Osteoblast (primary cell): ENCODE data around the gene ZBTB18. TPM values are rescaled to one million over a fixed set of nuclear protein-coding genes. Genes with fewer than 3 reads are reported as not detected.

Source experiments
- DNase-seq: peaks from one replicate; pipeline ENCODE4 v3.0.0; 2011; ENCODE audit warnings: low spot score, mixed read lengths; ENCODE audit not compliant: insufficient read length; ENCODE audit errors: missing footprints
- H2AFZ ChIP-seq: 2 replicates; pipeline ENCODE4 v1.6.0; 2011; ENCODE audit warnings: mild to moderate bottlenecking, low read length
- H3K27ac ChIP-seq: 2 replicates; pipeline ENCODE4 v1.5.1; 2011; ENCODE audit warnings: mild to moderate bottlenecking, low read depth, low read length, moderate library complexity
- H3K27me3 ChIP-seq: 2 replicates; pipeline ENCODE4 v1.6.0; 2012; ENCODE audit warnings: mild to moderate bottlenecking, control low read depth, inconsistent platforms, low read length, moderate library complexity; ENCODE audit not compliant: insufficient read depth
- H3K36me3 ChIP-seq: 2 replicates; pipeline ENCODE4 v1.5.1; 2011; ENCODE audit warnings: mild to moderate bottlenecking, low read length, control low read depth, moderate library complexity; ENCODE audit not compliant: insufficient read depth
- H3K4me1 ChIP-seq: 2 replicates; pipeline ENCODE4 v1.5.1; 2011; ENCODE audit warnings: mild to moderate bottlenecking, low read length, control low read depth, moderate library complexity; ENCODE audit not compliant: insufficient read depth
- H3K4me2 ChIP-seq: 2 replicates; pipeline ENCODE4 v1.6.0; 2011; ENCODE audit warnings: mild to moderate bottlenecking, low read length; ENCODE audit not compliant: insufficient read depth
- H3K4me3 ChIP-seq: fragments of 200-600 bp; sonication (generic); 3 replicates; pipeline ENCODE4 v1.5.1; 2012; ENCODE audit warnings: mild to moderate bottlenecking, low read length, inconsistent platforms; ENCODE audit not compliant: insufficient read depth
- H3K79me2 ChIP-seq: 2 replicates; pipeline ENCODE4 v1.6.0; 2012; ENCODE audit warnings: mild to moderate bottlenecking, low read length, control low read depth, inconsistent platforms; ENCODE audit not compliant: insufficient read depth
- H3K9me3 ChIP-seq: 2 replicates; pipeline ENCODE4 v1.5.1; 2011; ENCODE audit warnings: low read depth, low read length, control low read depth
- H4K20me1 ChIP-seq: 2 replicates; pipeline ENCODE4 v1.6.0; 2012; ENCODE audit warnings: mild to moderate bottlenecking, low read length, control low read depth; ENCODE audit not compliant: insufficient read depth
- CTCF ChIP-seq: IDR thresholded peaks from 2 replicates; pipeline ENCODE4 v1.5.1; 2011; ENCODE audit warnings: mild to moderate bottlenecking, low read depth, low read length, moderate library complexity; ENCODE audit errors: extremely low read depth
- total RNA-seq: library from RNA; depleted of rRNA; stranded (reverse); fragments of >200 nt; gene quantifications from 2 replicates; pipeline ENCODE4 v1.2.3, GENCODE V29; 2012

Gene ZBTB18
- total RNA-seq, 1 donor, result 10.5 TPM

GRCh38 chr1:244060686-244061085, 9.6 kb downstream of the ZBTB18 start:
- no peaks in the 10 kb centered on the region for H3K9me3 ChIP-seq
- no peak for TF ChIP-seq CTCF
- no peak overlapping the region for H3K4me3 ChIP-seq
- no peak for DNase-seq
- no peaks in the 10 kb centered on the region for H4K20me1 ChIP-seq
- no peak overlapping the region for H3K27ac ChIP-seq
- no peaks in the 10 kb centered on the region for H3K36me3 ChIP-seq
- no peak overlapping the region for H3K4me2 ChIP-seq
- no peak overlapping the region for H2AFZ ChIP-seq
- H3K27me3 ChIP-seq, result no peaks in the 10 kb centered on the region
- peaks cover 6% of the 10 kb centered on the region for H3K4me1 ChIP-seq
- no peaks in the 10 kb centered on the region for H3K79me2 ChIP-seq

DNA sequence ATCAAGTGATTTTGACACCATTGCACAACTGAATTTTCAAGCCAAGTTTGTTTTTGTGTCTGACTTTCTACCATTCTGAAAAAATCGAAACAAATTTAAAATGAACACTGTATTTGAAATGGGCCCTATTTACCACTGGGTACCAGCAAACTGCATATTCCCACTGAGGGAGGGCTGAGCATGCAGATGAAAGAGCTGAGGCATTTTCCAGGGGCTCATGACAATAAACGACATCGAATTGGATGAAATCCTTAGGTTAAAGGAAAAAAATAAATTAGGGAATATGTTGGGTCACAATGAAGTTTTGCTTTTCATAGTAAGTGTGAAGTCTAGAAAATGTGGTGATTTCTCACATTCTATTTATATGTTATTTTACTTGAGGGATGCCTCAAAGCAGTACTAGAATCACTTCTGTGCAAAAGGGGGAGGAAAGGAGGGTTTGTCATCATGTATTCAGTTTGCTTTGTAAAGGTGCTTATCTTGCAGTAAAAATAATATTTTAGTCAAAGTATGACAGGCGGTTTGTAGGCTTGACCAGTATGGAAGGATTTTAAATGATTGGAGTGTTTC, 11.2 kb downstream of the ZBTB18 start:
- DNase-seq, result no peak
- Histone ChIP-seq H3K27me3 (no peaks in the 10 kb centered on the region), H3K79me2 (no peaks in the 10 kb centered on the region), H3K9me3 (no peaks in the 10 kb centered on the region), H3K4me1 (peaks cover 15% of the 10 kb centered on the region), H3K36me3 (no peaks in the 10 kb centered on the region), H4K20me1 (no peaks in the 10 kb centered on the region), H2AFZ (no peak overlapping the region), H3K4me3 (no peak overlapping the region), H3K4me2 (no peak overlapping the region), H3K27ac (no peak overlapping the region)
- no peak for TF ChIP-seq CTCF

DNA sequence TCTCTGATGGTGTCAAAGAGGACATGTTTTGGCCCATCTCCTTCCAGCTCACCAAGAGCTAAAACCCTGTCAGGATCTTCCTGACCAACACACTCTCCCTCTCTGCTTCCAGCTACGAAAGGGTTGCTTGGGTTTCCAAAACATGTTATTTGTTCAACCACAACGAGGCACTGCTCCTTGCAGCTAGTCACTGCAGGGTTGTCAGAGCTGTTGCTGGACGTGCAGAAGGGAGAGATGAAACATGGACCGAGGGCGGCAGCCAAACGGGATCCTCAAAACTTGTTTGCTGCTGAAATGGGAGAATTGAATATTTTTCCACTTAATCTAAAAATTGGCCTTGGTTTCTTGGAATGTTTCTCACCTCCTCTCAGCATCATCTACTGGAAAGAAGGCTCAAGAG, 12.4 kb downstream of the ZBTB18 start:
- Histone ChIP-seq H3K4me1 (peaks cover 15% of the 10 kb centered on the region), H2AFZ (peak overlapping the region; percentile 32), H4K20me1 (no peaks in the 10 kb centered on the region), H3K4me3 (no peak overlapping the region), H3K27ac (no peak overlapping the region), H3K36me3 (no peaks in the 10 kb centered on the region), H3K9me3 (no peaks in the 10 kb centered on the region), H3K4me2 (no peak overlapping the region), H3K27me3 (no peaks in the 10 kb centered on the region), H3K79me2 (no peaks in the 10 kb centered on the region)
- DNase-seq, result peak; percentile 74
- no peak for TF ChIP-seq CTCF

GRCh38 chr1:244064621-244065020, 13.5 kb downstream of the ZBTB18 start:
- Histone ChIP-seq H3K27me3 (no peaks in the 10 kb centered on the region), H3K27ac (no peak overlapping the region), H3K36me3 (no peaks in the 10 kb centered on the region), H4K20me1 (no peaks in the 10 kb centered on the region), H3K4me2 (no peak overlapping the region), H3K4me3 (no peak overlapping the region), H3K4me1 (peaks cover 15% of the 10 kb centered on the region), H3K79me2 (no peaks in the 10 kb centered on the region), H3K9me3 (no peaks in the 10 kb centered on the region), H2AFZ (no peak overlapping the region)
- DNase-seq, result no peak
- TF ChIP-seq CTCF, result no peak
